CD4-positive, alpha-beta T cell treated with Interleukin-17A for 1 hour (primary cell): Measurements from ENCODE around the gene CYFIP1.
"Not testable (repeated sequence)": the region's sequence is repeated elsewhere in the genome, so short reads cannot be mapped to it uniquely, and the experiment has no call there.

Source experiments
- DNase-seq: peaks from one replicate; pipeline ENCODE4 v3.0.0-alpha.2; 2020

The CYFIP1 gene

DNA sequence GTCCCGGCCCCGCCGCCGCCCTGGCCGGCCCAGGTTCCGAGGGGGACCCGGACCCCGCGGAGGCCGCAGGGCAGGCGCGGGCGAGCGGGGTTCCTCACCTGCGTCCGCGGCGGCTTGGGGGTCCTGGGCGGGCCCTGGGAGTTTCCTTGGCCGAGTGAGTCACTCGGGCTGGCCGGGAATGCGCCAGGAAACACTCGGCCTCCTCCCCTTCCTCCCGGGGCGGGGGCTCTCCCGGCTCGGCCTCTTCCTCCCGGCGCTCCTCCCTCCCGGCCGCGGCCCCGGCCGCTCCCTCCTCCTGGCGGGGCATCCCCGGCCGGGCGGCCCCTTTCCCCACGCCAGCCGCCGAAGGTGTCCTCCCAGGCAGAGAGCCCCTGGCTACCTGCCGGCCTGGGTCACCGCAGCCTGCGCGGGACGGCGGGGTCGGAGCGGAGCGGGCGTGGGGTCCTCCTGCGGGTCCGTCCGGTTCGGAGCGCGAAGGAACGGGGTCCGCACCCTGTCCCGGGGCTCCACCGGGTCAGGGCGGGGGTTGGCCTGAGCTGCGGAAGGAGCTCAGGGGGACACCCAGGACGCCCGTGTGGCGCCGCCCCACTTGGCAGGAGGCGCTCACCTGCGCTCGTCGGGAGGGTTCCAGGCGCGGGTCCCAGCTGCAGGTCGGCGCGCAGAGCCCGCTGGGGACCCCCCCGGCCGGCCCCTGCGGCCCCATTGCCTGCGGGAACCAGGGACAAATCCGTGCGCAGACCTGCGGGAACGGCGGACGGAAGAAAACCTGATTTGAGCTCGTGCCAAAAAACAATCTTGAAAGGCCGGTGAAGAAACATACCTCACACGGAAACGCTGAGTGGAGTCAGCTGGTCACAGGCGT is at the start of gene CYFIP1:
Gene CYFIP1, minus strand, starts transcription at position 180 of the 862 bp plus-strand sequence. CDS start 33,083 bp downstream, outside the sequence.
- DNase-seq, result peak; percentile 1

DNA sequence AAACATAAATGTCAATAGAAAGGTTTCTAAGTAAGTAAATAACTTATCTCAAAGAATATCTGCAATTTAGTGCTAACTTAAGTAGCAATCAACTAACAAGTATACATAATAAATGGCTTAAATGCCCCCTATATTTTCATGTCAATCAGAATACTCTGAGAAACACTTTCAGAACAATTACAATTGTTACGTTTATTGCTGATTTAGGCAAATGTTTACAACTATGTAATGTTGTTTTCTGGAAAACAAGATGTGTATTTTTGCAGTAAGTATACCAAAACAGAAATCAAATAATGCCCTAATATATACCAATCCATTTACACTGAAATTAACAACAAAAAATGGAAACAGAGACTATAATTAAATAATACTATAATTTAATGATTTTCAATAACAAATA is 46.0 kb upstream of the CYFIP1 start:
- no peak for DNase-seq

DNA sequence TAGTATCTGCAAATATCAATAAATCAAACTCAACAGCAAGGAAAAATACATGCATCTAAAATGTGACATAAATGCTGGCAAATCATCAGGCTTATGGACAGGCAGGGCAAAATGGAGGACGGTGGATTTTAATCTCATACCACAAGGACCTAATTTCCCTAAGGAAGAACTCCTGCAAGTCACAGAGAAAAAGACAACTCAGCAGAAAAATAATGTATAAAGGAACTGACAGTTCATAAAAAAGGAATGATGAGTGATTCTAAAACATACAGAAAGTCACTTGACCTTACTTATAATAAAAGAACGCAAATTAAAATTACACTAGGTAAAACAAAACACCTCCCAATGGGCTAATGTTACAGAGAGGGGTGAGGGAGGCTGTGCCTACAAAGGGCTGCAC is 42.0 kb upstream of the CYFIP1 start:
- no peak for DNase-seq

DNA sequence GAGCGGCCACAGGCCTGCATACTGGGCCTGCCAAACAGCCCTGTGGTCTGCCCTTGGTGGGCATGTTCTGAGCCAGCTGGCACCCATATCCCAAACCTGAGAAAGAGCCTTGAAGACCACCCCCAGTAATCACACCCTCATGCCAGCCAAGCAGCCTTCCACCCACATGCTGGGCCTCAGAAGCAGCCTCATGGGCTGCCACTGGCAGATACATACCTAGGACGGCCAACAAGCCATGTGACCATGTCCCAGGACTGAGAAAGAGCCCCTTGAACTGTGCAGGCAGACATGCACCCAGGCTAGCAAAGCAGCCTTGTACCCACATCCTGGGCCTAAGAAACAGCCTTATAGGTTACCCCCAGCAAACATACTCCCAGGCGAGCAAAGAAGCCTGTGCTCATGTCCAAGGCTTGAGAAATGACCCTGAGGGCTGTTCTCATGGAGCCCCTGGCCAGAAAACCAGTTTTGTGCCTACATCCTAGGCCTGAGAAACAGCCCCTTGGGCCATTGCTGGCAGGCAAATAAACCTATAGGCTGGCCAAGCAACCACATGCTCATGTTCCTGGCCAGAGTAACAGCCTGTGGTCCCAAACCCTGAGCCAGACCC is 34.3 kb upstream of the CYFIP1 start:
- no peak for DNase-seq

DNA sequence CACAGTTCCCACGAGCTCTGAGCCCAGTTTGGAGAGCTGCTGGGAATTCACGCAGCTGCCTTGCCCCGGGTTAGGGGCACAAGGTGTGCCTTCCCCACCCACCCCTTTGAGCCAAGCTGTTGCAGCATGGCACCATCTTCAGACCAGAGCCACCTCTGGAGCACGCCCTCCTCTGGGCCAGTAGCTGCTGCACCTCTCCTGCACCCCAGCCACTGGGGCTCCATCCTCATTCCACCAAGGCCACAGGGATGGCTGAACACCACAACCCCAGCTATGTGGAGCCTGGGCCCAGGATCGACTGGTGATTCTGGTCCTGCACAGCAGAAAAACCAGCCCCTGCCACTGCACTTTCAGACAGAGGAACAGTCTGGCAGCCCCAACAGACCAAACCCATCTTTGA is 33.5 kb upstream of the CYFIP1 start:
- no peak for DNase-seq

DNA sequence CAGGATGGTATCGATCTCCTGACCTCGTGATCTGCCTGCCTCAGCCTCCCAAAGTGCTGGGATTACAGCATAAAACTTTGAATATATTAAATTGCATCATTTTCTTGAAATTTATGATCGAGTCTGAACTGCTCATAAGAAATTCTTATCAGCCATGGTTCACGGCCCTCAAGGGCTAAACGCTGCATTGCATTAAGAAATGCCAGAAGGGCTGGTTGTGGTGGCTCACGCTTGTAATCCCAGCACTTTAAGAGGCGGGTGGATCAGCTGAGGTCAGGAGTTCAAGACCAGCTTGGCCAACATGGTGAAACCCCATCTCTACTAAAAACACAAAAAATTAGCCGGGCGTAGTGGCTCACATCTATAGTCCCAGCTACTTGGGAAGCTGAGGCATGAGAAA is 32.4 kb upstream of the CYFIP1 start:
- not testable (repeated sequence) for DNase-seq

DNA sequence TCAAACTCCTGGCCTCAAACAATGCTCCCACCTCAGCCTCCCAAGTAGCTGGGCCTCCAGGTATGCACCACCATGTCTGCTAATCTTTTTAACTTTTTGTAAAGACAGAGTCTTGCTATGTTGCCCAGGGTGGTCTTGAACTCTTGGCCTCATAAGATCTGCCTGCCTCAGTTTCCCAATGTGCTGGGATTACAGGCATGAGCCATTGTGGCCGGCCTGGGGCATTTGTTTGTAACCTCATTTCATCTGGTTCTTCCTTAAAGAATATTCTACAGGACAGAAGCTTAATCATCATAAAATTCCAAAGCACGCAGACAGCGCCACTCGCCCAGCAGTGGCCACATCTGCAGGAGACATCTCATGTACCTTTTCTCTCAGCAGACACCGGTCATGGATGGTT is 23.6 kb upstream of the CYFIP1 start:
- no peak for DNase-seq

DNA sequence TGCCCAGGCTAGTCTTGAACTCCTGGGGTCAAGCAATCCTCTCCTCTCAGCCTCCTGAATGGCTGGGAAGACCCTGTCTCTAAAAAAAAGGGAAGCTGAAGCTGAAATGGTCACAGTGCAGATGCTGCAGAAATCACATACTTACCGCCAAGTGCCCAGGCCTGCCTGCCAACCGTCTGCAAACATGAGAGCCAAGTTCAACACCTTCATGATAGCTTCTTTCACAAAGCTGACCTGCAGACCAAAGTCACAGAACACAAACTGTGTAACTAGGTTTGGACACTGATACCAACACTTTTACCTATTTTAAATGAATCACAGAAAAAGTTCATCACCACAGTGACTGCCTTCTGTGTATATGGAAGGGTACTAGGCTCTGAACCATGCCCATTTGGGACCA is 22.8 kb upstream of the CYFIP1 start:
- no peak for DNase-seq

DNA sequence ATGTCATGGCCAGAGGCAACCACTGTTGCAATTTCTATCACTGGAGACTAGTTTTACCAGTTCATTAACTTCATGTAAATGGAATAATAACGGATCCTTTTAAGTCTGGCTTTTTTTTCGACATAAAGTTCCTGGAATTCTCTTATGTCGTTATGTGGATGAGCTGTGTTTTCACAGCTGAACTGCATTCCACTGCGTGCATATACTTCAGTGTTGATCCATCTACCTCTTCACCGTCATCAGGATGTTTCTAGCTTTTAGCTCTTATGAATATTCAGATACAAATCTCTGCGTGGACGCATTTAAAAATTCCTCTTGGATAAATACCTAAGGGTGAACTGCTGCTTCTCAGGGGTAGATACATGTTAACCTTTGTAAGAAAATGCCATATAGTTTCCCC is 15.6 kb upstream of the CYFIP1 start:
- DNase-seq, result no peak

DNA sequence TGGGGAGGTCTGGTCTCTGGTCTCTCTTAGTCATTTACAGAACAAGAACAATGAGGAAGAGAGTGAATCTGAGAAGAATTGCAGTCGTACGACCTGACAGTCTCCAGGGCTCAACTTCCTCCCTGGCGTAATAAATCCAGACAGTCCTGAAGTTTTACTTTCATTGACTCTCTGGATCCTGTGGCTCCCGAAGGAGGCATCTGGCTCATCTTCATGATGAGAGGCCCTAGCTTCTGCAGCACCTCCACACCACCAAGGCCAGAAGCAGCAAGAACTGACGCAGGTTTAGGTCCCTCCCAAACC is 11.8 kb upstream of the CYFIP1 start:
- DNase-seq, result no peak

DNA sequence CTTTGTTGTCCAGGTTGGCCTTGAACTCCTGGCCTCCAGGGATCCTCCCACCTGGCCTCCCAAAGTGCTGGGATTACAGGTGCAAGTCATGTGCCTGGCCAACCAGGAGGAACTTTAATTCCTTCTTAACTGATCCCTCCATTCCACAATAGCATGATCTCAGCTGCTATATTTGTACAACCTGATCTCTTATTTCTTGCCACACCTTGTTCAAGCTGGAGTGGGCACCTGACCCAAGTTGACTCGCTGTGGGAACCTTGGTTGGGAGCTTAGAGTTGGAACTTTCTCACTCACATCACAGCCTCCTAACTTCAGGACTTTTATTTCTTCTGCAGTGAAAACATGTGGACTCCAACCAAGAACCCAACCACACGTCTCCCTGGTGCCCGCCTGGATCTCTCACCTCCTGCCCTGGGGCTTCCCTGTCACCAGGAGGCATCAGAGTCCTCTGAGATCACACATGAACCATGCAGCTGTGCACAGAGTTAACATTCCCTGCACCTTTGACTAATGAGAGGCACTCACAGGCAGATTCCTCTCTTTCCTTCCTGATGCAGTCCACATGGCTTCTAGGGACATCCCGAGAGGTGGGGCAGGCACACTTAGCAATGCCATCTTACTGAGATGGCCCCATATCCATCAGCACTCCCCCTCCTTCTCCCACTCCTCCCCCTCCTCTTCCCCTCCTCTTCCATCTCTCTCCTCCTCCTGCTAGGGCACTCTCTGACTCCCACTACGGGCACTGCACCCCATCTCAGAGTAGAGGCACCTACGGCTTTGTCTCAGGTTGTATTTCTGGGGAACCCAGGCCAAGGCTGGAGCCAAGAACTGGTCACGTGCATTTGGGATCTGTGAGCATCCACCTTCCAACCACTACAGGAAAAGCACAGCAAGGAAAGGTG is 9.7 kb upstream of the CYFIP1 start:
- DNase-seq, result no peak

DNA sequence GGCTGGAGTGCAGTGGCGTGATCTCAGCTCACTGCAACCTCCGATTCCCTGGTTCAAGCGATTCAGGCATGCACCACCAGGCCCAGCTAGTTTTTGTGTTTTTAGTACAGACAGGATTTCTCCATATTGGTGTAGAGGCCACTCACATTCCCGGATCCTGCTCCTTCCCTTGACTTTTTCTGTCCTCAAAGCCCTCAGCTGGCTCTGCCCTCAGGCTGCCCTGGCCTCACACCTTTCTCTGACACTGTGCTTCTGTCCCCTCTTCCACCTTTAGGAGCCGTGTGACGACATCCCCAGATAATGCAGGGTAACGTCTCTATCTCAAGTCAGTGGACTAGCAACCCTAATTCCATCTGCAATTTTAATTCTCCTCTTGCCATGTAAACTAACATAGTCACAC is 8.6 kb upstream of the CYFIP1 start:
- DNase-seq, result no peak

DNA sequence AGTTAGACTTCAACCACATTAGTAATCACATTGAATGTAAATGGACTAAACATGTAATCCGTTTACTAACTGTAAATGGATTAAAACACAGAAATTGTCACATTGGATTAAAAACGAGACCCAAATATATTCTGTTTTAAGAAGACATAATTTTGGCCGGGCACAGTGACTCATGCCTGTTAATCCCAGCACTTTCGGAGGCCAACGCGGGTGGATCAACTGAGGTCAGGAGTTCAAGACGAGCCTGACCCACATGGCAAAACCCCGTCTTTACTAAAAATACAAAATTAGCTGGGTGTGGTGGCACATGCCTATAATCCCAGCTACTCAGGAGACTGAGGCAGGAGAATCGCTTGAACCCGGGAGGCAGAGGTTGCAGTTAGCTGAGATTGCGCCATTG is 1.8 kb upstream of the CYFIP1 start:
- DNase-seq, result not testable (repeated sequence)

DNA sequence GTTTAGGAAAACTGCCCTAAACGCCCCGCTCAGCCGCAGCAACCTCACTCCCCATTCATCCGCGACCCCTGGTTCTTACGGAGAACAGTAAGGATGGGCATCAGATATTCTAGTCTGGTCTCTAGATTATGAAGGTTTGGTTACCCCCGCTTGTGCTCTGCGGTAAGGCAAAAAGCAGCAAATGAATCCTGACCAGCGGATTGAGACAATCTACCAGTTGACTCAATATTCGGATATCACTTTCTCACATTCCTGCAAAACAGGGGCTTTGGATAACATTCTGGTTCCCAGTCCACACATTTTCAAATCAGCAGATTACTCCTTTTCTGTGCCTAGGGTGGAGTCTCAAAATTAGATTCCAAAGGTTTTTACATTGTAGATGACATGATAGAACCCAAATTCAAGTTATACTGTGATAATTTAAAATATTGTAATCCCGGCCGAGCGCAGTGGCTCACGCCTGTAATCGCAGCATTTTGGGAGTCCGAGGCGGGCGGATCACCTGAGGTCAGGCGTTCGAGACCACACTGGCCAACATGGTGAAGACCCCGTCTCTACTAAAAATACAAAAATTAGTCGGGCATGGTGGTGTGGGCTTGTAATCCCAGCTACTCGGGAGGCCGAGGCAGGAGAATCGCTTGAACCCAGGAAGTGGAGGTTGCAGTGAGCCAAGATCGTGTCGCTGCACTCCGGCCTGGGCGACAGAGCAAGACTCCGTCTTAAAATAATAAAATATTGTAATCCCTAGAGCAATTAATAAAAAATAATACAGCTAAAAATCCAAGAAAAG is 1.1 kb upstream of the CYFIP1 start:
- DNase-seq, result no peak

DNA sequence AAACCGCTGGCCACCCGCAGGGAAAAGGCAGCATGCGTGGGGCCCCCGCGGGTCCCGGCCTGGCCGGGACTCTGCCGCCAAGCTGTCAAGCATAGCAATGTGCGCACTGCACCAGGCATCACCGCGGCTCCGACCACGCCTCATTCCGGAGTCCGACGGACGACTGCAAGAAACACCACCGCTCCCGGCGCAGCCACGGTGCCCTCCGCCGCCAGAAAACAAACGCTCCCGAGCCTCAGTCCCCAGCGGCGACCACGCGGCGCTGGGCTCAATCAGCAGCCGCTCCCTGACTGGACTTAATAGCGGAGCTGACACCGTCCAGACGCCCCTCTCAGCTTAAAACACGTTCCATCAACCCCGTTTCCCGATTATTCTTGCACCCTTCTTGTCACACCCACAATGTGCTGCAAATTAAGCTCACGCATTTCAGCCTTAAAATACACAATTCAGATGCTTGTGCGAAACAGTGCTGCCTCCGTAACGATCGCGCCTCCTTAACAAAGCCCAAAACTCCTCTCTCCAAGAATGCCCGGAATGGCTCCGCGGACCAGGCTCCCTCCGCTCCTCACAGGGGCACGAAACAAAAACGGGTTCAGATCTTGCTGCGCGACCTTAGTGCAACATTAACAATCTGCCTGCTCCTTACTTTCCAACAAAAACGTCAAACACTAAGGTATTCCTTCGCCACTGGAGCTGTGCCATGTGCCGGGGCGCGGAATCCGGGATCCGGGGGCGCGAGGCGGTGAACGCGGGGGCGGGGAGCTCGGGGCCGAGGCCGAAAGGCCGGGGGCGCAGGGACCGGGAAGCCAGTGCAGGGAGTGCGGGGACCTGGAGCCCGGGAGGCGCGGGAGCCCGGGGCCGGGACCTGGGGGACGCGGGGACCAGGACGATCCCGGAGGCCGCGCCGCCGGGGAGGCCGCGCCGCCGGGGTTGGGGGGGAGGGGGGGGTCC is 655 bp downstream of the CYFIP1 start:
- peak; percentile 21 for DNase-seq

DNA sequence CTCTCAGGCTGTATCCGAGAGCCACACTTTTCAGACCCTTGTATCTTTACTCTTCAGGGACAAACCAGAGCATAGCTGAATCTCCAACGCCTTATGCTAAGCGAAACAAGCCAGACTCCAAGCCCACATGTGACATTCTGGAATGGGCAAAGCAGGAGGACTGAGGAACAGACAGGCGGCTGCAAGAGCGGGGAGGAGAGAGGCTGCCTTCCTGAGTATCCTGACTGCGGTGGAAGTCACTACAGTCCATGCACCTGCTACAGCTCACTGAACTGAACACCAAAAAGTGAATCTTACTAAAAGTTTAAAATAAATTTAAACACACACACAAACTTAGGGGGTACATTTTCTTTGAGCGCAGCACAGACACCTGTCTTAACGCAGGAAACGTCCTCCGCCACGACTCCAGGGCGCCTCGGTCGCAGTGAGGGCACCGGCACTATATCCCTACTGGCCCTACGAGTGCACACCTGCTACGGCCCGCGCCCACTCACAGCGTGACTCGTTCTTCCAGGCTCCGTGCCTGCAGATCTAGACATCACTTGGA is 1.4 kb downstream of the CYFIP1 start:
- DNase-seq, result no peak

DNA sequence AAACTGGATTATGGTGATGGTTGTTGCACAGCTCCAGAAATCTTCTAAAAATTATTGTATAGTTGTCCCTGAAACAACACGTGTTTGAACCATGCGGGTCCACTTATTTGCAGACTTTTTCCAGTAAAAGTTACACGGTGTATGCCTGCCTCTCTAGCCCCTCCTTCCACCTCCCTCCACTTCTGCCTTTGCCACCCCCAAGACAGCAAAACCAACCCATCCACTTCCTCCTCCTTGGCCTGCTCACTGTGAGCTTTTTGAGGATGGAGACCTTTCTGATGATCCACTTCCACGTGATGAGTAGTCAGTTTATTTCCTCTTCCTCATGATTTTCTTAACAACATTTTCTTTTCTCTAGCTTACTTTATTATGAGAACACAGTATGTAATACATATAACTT is 5.4 kb downstream of the CYFIP1 start:
- no peak for DNase-seq

DNA sequence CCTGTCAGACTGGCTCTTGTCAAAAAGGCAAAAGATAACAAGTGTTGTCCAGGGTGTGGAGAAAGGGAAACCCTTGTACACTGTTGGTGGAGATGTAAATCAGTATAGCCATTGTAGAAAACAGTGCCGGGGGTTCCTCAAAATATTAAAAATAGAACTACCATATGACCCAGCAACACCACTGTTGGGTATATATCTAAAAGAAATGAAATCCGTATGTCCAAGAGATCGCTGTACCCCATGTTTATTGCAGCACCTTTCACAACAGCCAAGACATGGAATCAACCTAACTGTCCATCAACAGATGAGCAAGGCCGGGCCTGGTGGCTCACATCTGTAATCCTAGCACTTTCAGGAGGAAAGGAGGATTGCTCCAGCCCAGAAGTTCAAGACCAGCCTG is 6.2 kb downstream of the CYFIP1 start:
- DNase-seq, result no peak

DNA sequence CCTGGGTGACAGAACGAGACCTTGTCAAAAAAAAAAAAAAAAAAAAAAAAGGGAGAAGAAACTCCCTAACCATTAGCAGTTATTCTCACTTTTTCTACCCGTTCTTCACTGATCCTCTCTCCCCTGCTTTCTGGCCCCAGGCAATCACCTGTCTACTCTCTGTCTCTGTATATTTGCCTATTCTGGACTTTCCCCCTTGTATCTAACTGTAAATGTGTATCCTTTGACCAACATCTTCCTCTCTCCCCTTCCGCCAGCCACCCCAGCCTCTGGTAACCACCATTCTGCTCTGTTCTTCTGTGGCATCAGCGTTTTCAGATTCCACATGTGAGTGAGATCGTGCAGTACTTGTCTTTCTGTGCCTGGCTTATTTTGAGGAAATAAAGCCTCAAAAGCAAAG is 6.9 kb downstream of the CYFIP1 start:
- DNase-seq, result no peak

DNA sequence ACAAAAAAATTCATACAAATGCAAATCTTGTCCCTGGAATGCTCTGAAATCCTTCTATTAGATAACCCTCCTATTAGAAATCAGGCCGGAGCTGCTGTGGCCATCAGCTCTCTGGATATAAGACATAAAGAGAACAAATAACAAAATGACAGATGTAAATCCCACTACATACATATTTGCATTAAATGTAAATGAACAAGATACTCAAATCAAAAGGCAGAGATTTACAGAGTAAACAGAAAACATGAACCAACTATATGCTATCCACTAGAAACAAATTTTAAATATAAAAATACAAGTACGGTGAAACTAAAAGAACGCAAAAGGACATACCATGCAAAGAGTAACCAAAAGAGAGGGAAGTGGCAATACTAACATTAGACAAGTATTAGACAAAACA is 10.7 kb downstream of the CYFIP1 start:
- no peak for DNase-seq

DNA sequence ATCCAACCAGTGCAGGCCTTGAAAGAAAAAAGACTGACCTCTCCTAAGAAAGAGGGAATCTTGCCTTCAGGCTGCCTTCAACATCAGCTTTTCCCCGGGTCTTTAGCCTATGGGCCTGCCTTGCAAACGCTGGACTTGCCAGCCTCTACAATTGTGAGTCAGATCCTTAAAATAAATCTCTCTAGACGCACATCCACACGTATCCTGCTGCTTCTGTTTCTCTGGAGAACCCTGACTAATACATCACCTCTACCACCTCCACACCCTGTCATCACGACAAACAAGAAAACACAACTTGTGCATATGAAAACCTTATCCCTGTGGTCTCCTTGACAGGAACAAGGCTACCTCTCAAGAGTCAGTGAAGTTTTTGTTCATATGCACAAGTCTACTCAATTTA is 11.8 kb downstream of the CYFIP1 start:
- no peak for DNase-seq
